Ascending aorta (tissue), 2 donors: Measurements from ENCODE around the gene KHNYN. TPM values are rescaled to one million over a fixed set of nuclear protein-coding genes. Genes with fewer than 3 reads are reported as not detected.

Experiments used
- DNase-seq, 2 donors: peaks; one replicate each; pipeline ENCODE4 v3.0.0-alpha.2; 2019; ENCODE audit warnings: low spot score in 2 of 2
- H3K27ac ChIP-seq, 2 donors: fragments of 200-600 bp; sonication (generic); one replicate each; pipeline ENCODE4 v1.5.1; 2016 to 2017; ENCODE audit warnings: mild to moderate bottlenecking in 1 of 2
- H3K27me3 ChIP-seq: fragments of 200-600 bp; sonication (generic); one replicate; pipeline ENCODE4 v1.5.1; 2017
- H3K36me3 ChIP-seq, 2 donors: fragments of 200-600 bp; sonication (generic); one replicate each; pipeline ENCODE4 v1.5.1; 2016
- H3K4me1 ChIP-seq, 2 donors: fragments of 200-600 bp; sonication (generic); one replicate each; pipeline ENCODE4 v1.5.1; 2016 to 2017; ENCODE audit warnings: mild to moderate bottlenecking in 1 of 2
- H3K4me3 ChIP-seq, 2 donors: fragments of 200-600 bp; sonication (generic); one replicate each; pipeline ENCODE4 v1.5.1; 2016 to 2017; ENCODE audit warnings: mild to moderate bottlenecking in 1 of 2
- H3K9me3 ChIP-seq, 2 donors: fragments of 200-600 bp; sonication (generic); one replicate each; pipeline ENCODE4 v1.5.1; 2016
- intact Hi-C: fragments of 100-400 bp; cut with DNase I; formaldehyde crosslinking; loops from one replicate; pipeline ENCODE4 v1.15.1; 2023
- total RNA-seq: library from RNA; depleted of rRNA; stranded (reverse); fragments of >200 nt; gene quantifications from one replicate; pipeline ENCODE4 v1.1.0, GENCODE V29; 2016
- TF ChIP-seq, protein P1 (sequence below), 3 experiments: fragments of 200-600 bp in 2 of 3; fragments of 450-650 bp in 1 of 3; sonication (generic) in 2 of 3; IDR thresholded peaks; one replicate each; pipeline ENCODE4 v1.5.1; 2016 to 2019; ENCODE audit warnings: antibody characterized with exemption in 3 of 3, mild to moderate bottlenecking in 1 of 3, moderate library complexity in 1 of 3

The KHNYN gene
- total RNA-seq, 1 donor from 2014 or later: 70.4 TPM

DNA sequence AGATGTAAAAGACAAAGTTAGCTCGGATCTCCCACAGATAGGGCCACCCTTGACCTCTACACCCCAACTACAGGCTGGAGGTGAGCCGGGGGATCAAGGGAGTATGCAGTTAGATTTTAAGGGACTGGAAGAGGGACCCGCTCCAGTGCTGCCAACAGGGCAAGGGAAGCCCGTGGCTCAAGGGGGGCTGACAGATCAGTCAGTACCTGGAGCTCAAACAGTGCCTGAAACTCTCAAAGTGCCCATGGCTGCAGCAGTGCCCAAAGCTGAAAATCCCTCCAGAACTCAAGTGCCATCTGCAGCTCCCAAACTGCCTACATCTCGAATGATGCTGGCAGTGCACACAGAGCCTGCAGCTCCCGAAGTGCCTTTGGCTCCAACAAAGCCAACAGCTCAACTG is 20.6 kb upstream of the KHNYN start:
- Histone ChIP-seq H3K4me3 (no peak overlapping the region), H3K4me1 (no peaks in the 10 kb centered on the region), H3K36me3 (peaks cover 30 to 53% of the 10 kb centered on the region in 2 donors), H3K27me3 (no peaks in the 10 kb centered on the region), H3K27ac (no peak overlapping the region), H3K9me3 (no peaks in the 10 kb centered on the region)
- intact Hi-C loops: no loop called here
- TF ChIP-seq, protein P1, sequence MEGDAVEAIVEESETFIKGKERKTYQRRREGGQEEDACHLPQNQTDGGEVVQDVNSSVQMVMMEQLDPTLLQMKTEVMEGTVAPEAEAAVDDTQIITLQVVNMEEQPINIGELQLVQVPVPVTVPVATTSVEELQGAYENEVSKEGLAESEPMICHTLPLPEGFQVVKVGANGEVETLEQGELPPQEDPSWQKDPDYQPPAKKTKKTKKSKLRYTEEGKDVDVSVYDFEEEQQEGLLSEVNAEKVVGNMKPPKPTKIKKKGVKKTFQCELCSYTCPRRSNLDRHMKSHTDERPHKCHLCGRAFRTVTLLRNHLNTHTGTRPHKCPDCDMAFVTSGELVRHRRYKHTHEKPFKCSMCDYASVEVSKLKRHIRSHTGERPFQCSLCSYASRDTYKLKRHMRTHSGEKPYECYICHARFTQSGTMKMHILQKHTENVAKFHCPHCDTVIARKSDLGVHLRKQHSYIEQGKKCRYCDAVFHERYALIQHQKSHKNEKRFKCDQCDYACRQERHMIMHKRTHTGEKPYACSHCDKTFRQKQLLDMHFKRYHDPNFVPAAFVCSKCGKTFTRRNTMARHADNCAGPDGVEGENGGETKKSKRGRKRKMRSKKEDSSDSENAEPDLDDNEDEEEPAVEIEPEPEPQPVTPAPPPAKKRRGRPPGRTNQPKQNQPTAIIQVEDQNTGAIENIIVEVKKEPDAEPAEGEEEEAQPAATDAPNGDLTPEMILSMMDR (IDR thresholded peaks at IDR 0.05): no peak
- DNase-seq: no peak

DNA sequence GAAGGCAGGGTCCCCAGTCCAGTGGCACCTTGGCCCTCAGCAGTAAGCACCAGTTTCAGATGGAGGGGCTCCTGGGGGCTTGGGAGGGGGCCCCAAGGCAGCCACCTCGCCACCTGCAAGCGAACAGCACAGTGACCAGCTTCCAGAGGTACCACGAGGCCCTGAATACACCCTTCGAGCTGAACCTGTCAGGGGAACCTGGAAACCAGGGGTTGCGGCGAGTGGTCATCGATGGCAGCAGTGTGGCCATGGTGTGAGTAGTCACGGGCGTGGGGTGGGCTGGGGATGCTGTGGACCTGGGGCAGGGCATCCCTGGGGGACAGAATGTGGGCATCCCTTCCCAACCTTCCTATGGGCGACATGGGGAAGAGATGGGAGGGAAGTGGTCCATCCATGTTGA is 19.8 kb upstream of the KHNYN start:
- no peak for DNase-seq

DNA sequence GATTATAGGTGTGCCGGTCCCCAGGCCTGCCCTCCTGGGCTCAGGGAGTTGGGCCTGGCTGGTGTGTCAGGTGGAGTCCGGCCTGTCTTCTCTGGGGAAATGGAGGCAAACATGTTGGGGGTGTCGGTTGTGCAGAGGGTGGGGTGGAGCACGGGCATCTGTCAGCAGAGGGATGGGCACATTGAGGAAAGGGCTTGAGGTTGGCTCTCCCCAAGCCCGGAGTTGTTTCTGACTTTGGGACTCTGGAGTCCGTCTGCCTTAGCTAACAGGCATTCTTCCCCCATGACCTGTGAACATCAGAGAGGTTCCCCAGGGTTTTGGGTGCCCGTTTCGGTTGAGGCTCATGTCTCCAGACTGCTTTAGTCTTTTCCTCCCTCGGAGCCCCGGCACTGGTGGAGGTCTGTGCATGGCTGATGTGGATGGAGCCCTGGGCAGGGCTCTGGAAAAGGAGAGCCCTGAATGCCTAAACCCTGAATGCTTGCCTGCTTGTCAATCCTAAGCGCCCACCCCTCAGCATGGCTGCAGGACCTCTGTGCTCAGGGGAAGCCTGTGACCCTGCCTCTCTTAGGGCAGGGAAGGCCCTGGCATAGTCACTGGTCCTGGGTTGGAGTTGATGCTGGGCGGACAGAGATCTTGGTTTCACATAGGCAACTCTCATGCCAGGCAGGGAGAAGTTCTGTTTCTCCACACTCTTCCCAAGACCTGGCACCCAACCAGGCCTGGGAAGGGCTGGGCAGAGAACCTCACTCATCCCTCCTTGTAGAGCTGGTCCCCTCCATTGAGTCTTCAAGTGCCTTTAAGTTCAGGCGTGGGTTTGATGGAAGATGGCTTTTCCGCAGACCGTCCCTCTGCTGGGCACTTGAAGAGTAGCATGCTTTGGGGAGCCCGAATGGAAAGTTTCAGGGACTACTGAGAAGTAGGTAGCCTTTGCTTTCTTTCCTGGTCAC is 18.0 kb upstream of the KHNYN start:
- TF ChIP-seq, protein P1 (IDR thresholded peaks at IDR 0.05): peak; percentile 32 to 53 (median 32)
- H3K27me3 ChIP-seq: no peaks in the 10 kb centered on the region
- H3K9me3 ChIP-seq: no peaks in the 10 kb centered on the region
- peaks cover 42 to 64% of the 10 kb centered on the region in 2 donors for H3K36me3 ChIP-seq
- intact Hi-C loops: no loop called here
- no peaks in the 10 kb centered on the region for H3K4me1 ChIP-seq
- no peak for DNase-seq
- no peak overlapping the region for H3K27ac ChIP-seq
- no peak overlapping the region for H3K4me3 ChIP-seq

More for the DNA sequence above, 19.8 kb upstream of the KHNYN start:
- H3K27me3 ChIP-seq: no peaks in the 10 kb centered on the region
- H3K9me3 ChIP-seq: no peaks in the 10 kb centered on the region
- H3K36me3 ChIP-seq: peaks cover 36 to 60% of the 10 kb centered on the region in 2 donors
- TF ChIP-seq, protein P1 (IDR thresholded peaks at IDR 0.05): no peak
- H3K4me3 ChIP-seq: no peak overlapping the region
- H3K27ac ChIP-seq: no peak overlapping the region
- no peaks in the 10 kb centered on the region for H3K4me1 ChIP-seq
- intact Hi-C loops: no loop called here

GRCh38 chr14:24414077-24414476 is 15.7 kb upstream of the KHNYN start:
- Histone ChIP-seq H3K27me3 (no peaks in the 10 kb centered on the region), H3K27ac (no peak overlapping the region), H3K36me3 (peaks cover 27 to 48% of the 10 kb centered on the region in 2 donors), H3K9me3 (no peaks in the 10 kb centered on the region), H3K4me3 (no peak overlapping the region), H3K4me1 (peaks cover 0 to 3% of the 10 kb centered on the region in 2 donors)
- no peak for DNase-seq
- intact Hi-C loops: no loop called here
- TF ChIP-seq, protein P1 (IDR thresholded peaks at IDR 0.05): no peak

DNA sequence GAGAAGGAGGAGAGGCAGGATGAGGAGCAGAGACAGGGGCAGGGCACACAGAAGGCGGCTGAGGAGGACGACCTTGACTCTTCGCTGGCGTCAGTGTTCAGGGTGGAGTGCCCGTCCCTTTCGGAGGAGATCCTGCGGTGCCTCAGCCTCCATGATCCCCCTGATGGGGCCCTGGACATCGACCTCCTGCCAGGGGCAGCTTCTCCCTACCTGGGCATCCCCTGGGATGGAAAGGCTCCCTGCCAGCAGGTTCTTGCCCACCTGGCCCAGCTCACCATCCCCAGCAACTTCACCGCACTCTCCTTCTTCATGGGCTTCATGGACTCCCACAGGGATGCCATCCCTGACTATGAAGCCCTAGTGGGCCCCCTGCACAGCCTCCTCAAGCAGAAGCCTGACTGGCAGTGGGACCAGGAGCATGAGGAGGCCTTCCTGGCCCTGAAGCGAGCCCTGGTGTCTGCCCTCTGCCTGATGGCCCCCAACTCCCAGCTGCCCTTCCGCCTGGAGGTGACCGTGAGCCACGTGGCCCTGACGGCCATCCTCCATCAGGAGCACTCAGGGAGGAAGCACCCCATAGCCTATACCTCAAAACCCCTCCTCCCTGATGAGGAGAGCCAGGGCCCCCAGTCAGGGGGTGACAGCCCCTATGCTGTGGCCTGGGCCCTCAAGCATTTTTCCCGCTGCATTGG is 14.9 kb upstream of the KHNYN start:
- Histone ChIP-seq H3K27ac (no peak overlapping the region), H3K9me3 (no peaks in the 10 kb centered on the region), H3K4me1 (peaks cover 0 to 3% of the 10 kb centered on the region in 2 donors), H3K36me3 (peaks cover 22 to 40% of the 10 kb centered on the region in 2 donors), H3K27me3 (no peaks in the 10 kb centered on the region), H3K4me3 (no peak overlapping the region)
- DNase-seq: no peak
- intact Hi-C loops: no loop called here
- TF ChIP-seq, protein P1 (IDR thresholded peaks at IDR 0.05): no peak
